Stimulated activated CD8-positive, alpha-beta memory T cell treated with anti-CD3 and anti-CD28 coated beads, Interleukin-15, amount 100 ng/mL, for 24 hours (primary cell): ENCODE data around the gene FBXW11.

ENCODE experiments used
- DNase-seq: peaks from one replicate; pipeline ENCODE4 v3.0.0-alpha.2; 2020; ENCODE audit warnings: low read depth

The FBXW11 gene

DNA sequence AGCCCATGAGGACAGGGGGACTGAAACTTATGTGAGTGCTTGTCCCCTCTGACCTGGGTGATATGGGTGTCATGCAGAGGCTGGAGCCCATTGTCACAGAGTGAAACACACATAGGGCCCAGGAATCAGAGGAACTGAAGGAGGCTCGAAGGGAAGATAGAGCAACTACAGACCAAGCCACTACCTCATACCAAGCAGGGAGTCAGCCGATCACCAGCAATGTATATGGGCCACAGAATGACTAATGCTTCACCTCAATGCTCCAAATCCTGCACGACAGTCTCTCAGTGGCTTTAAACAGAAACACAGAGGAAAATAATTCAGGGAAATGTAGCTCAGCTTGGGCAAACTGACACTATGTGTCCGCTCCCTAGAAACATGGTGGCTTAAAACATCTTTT is 8.9 kb upstream of the FBXW11 start:
- DNase-seq = no peak

DNA sequence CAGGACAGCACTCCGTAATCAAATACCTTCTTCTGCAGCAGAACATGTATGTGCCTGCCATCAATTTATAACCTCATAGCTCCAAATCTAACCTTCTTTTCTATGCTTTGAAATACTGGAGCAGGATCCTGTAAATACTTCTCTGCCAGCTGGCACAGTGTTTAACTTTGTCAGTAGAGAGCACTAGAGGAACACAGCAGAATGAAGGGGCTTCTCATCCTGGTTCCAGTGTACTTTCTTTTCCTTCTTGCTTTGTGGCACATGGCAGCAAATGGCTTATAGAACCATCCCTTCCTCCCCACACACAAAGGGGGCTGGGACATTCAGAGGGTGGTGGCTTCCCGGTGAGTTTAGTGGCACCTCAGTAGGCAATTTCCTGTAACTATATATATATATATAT is 3.8 kb upstream of the FBXW11 start:
- DNase-seq = no peak

DNA sequence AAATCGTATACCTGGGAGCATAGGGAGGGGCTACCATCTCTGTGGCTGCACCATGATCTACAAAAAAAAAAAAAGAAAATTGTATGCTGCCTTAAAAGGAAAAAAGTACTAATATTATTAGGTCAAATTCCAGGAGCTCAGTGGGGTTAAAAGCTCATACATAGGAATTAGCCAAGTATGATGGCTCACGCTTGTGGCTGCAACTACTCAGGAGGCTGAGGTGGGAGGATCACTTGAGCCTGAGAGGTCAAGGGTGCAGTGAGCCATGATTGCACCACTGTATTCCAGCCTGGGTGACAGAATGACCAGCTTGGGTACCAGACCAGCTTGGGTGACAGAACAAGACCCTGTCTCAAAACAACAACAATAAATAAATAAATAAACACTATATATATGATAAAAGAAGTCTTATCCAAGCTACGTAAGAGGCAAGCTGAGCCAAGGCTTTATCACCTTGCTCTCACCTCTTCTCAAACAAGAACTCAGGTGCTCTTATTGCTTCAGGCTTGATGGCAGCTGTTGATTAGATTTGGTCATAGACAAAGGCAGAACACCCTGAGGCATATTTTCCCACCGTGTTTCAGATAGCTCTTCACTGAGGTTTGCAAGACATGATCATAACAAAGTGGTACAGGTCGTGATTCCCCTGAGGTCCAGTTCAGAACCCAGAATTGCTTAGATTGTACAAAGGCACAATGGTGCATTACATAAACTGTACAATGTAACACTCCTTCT is 3.3 kb upstream of the FBXW11 start:
- no peak for DNase-seq

DNA sequence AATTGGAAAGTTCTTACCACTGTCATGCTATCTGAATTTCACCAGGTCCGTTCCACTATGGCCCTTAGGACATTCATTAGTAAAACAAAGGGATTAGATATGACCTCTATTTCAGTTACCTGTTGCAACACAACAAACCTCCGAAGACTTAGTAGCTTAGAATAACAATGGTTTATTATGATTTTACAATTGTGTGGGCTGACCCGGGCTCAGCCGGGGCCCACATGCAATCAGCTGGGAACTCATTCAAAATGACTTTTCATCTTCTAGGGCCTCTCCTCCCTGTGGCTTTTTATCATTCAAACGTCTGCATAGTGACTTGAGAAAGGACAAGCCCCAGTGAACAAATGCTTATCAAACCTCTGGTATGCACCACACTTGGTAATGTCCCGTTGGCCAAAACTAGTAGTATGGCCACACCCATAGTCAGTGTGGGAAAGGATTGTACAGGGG is 2.3 kb upstream of the FBXW11 start:
- no peak for DNase-seq

DNA sequence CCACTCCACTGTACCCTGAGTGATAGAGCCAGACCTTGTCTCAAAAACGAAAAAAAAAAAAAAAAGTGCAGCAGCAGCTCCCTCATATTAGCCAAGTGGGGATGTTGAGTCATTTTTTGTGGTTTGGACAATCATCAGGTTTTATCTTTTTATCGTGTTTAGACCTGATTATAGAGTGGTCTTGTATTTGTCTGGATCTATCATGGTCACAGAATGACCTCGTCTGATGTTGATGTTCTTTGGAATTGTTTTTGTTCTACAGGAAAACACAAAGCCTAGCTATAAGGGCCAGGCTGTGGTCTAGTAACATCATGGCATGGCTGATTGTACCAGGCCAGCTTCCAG is 1.6 kb upstream of the FBXW11 start:
- DNase-seq = no peak

DNA sequence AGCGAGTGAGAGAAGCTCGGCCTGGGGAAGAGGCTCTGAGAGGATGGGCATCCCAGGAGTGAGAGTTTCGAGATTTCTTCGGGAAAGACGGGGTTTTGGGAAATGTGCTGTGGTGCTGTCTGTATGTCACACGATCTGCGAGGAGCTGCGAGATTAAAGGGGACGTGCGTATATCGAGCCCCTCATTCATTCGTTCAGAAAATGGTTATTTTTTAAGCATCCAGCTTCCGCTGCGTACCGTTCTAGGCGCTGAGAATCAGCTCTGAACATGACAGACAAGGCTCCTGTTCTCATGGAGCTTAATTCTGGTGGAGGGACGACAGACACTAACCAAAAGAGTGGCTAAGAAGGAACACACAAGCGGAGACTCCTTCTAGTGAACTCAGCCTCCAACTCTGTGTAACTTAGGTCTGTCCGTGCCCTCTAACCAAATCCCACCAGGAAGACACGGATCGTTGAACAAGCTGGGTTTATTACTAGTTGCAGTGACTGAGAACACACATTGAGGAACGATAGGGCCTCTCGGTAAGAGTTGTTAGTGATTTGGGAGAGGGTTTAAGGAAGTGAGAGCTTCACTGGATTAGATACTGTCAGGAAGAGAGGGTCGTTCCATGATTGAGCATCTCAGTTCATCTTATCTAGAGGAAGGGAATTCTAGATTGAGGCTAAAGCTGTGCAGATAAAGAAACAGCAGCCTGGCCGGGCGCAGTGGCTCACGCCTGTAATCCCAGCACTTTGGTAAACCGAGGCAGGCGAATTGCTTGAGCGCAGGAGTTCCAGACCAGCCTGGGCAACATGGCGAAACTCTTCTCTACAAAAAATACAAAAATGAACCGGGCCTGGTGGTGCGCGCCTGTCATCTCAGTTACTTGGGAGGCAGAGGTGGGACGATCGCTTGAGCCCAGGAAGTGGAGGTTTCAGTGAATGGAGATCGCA is 1.0 kb upstream of the FBXW11 start:
- DNase-seq = no peak

DNA sequence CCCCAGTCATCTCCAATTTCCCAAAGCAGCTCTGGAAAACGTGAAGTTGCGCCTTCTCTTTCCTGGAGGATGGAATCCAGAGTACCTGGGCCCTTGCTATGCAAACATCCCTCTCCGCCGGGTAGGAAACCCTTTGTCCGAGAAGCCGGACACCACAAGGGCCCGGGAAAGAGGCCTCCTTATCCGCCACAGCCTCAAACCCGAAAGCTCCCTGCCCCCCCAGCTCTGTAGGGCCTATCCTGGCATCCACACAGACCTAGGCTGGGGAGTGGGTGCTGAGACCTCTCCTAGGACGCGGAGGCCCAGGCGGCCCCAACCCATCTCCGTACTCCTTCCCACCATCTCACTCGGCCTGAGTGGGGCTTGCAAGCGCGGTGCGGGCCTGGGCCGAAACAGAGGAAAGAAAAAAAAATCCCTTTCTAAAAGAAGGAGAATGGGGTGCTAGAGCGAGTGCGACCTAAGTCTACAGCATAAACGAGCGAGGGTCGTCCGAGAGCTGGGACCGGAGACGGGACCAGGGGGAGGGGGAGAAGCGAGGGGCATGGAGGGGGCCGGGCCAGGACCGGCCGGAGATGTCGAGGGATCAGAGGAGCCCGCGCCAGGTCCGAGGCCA is 624 bp downstream of the FBXW11 start:
- DNase-seq = peak; percentile 2

DNA sequence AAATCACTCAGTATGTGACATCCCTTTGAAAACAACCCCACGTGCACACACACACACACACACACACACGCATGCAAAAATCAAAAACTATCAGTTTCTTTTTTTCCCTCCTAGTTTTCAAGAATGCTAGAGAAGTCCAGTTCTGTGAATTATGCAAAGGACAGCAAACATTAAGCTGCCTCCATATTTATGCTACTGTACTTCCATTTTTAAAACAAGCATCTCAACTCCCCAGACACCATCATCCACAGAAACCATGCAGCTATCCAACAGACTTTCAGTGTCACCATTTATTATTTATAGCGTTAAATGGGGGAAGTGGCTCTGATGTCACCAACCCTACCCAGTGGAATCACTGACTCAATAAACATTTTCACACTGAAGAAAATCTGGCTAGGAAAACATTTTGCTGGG is 1.6 kb downstream of the FBXW11 start:
- no peak for DNase-seq

DNA sequence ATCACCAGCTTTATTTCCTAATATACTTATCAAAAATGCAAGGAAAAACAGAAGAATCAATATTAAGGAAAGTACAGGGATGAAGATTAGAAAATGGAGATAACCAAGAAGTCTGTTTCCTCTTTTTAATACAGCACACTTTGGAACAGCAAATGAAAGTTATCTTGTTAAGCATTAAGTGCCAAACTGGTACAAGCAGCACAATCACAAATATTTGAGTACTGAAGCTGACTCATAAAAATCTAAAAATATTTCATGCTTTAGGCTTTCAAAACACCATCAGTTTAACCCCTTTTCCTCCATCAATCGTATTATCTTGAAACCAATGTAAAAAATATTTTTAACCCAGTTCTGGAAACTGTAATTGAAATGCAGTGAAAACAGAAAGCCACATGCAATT is 2.7 kb downstream of the FBXW11 start:
- no peak for DNase-seq

DNA sequence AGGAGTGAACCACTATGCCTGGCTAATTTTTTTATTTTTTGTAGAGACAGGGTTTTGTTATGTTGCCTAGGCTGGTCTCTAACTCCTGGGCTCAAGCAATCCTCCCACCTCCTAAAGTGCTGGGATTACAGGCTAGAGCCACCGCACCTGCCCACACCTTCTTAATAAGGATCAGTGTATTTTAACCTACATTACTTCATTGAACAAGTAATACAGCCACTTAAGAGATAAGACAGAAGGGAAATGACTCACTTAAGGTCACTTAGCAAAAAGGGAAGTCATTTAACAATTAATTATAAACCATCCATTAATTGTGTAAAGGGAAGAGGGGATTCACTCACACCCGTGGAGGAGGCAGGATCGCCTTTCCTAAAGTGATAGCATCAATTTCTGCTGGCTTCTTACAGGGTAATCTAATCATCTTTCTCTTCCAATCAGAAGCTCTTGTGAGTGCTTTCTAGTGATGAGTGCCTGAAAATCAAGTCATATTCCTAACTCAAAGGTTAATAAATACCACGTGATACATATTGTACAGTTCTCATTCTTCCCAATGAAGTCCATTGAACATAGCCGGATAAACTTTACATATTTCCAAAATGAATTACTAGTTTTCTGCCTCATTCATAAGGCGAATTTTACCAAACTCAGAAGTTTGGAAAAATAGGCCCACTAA is 3.5 kb downstream of the FBXW11 start:
- DNase-seq = no peak

DNA sequence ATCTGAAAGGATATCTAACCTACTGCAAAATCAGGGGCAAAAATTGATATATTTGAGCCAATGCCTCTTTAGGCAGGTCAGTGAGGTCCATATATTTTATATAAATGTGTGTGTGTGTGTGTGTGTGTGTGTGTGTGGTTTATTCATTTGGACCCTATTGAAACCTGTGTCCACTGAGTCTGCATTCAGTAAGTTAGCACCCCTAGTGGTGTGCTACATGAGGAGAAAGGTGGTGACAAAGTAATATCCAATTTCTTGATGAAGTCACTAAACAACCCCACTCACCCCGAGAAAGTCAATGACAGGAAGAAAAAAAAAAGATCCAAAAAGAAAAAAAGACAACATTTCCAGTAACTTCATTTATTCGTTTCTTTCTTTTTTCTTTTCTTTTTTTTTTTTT is 4.1 kb downstream of the FBXW11 start:
- DNase-seq = no peak

DNA sequence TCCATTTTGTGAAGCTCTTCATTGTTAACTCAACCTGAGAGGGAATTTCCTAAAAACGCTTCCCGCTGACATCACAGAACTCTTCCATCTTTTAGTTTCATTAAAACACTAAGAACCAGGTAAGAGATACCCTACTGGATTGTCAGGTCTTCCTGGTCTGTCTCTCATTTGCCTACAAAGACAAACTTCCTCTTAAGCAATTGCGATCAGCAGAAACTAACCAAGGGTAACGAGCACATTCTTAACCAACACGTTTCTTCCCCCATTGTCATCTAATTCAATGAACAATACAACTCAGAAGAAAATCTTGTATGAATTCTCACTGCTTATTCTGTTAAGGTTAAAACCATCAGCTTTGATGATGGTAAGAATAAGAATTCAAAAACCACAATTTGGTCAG is 6.6 kb downstream of the FBXW11 start:
- no peak for DNase-seq

DNA sequence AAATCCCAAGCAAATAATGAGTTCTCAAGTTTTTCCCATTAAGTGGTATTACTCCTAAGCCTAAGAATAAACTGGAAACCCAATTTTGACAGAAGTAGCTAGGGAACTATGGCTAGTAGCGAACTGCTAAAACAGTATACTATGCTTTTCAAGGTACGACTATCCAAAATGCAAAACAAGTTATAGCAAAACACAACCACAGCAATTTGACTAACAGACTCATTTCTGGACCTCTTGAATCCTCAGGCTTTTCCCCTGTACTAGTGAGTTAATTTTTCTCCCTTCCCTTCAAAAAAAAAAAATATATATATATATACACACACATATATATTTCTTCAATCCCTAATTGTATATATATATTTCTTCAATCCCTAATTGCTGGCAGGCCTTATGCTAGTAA is 7.3 kb downstream of the FBXW11 start:
- DNase-seq = no peak

DNA sequence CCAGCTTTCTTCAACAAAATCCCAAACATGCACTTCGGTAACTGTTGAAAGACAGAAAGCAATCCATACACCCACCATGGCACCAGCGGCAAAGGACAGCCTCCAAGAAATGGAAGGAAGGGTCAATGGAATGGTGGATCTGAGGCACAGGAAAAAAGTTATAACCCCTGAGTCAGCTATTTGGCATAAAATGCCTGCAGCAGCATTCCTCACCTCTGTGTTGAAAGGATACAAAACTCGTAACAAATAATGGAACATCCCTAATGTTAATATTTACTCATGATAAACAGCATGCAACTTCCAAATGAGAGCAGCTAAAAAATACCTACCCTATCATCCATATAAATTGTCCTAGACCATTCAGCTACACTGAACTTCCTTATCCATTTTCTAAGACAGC is 9.4 kb downstream of the FBXW11 start:
- no peak for DNase-seq

DNA sequence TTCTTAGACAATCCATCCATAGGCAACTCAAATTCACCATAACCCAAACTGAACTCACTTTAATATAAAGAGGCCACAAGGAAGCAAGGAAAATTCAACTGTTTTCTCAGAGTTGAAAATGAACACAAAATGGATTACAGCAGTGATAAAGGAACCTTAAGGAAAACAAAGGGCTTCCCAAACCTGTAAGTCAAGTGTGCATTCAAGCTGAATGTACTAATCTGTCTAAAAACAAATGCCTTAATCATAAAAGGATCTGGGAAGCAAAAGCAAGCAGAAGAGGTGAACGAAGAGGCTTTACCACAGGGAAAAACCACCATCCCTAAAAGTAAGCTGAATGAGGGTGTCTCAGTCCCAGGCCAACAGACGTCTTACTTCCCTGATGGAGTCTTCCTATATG is 13.6 kb downstream of the FBXW11 start:
- DNase-seq = no peak

DNA sequence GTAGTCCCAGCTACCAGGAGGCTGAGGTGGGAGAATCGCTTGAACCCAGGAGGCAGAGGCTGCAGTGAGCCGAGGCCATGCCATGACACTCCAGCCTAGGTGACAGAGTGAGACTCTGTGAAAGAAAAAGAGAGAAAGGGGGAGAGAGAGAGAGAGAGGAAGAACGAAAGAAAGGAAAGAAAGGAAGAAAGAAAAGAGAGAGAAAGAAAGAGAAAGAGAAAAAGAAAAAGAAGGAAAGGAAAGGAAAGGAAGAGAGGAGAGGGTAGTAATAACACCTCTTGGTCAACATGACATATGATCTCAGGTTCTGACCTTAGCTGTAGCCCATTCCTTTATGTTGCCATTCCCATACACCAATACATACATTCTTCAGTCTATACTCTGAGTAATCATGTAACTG is 14.1 kb downstream of the FBXW11 start:
- no peak for DNase-seq

DNA sequence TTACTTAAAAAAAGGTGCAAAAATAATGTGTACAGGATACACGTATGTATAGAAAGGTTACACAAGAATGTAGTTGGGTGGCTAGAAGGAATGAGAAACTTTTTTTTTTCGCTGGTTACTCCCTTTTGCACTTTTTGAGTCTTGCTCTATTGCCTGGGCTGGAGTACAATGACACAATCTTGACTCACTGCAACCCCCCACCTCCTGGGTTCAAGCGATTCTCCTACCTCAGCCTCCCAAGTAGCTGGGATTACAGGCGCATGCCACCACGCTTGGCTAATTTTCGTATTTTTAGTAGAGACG is 15.8 kb downstream of the FBXW11 start:
- DNase-seq = no peak

DNA sequence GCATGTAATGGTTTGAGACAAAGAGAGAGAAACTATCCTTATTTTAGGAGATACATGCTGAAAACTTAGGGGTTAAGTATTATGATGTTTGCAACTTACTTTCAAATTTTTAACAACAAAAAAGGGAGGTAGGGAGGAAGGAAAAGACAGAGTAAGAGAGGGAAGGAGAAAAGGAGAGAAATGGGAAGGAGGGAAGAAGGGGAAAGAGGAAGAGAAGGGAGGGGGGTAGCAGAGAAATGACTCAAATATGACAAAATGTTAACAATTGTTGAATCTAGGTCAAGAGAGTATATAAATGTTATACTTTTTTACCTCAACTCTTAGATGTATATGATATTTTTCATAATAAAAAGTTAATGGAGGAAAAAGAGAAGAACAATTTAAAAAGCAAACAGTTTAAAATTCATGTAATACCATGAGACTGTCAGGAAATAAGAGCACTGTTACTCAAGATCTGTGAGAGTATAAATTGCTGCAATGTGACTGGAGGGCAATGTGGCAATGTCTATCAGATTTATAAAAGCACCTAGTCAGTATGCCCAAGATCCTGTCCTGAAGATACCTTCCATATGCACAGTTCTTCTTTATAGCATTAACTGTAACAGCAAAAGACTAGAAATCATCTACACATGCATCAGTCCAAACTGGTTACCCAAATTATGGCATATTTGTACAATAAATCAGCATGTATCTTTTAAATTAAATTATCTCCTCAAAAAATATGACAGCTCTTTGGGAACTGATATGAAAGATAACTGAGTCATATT is 16.3 kb downstream of the FBXW11 start:
- DNase-seq = no peak

DNA sequence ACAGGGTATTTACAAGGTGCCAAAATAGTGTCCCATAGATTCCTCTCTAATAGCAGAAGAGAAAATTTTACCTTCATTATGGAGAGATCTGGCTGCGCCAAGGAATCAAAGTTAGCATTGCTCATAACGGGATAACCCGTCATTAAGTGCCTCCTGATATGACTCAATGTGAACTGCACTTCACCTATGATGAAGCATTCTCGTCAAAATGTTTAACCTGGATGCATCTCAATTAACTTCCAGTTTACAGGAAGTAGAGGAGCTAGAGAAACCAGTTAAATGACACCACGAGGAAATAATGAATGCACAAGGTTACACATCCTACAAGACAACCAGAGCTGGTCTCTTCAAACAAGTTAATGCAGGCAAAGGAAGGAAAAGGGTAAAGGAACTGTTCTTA is 17.2 kb downstream of the FBXW11 start:
- no peak for DNase-seq

DNA sequence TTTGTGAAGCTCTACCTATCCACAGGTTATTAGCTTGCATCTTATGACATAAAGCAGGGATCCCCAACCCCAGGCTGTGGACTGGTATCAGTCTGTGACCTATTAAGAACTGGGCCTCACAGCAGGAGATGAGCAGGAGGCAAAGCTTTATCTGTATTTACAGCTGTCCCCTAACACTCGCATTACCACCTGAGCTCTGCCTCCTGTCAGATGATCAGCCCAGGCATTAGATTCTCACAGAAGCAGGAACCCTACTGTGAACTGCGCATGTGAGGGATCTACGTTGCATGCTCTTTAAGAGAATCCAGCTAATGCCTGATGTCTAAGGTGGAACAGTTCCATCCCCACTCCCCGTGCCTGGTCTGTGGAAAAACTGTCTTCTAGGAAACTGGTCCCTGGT is 19.7 kb downstream of the FBXW11 start:
- no peak for DNase-seq

DNA sequence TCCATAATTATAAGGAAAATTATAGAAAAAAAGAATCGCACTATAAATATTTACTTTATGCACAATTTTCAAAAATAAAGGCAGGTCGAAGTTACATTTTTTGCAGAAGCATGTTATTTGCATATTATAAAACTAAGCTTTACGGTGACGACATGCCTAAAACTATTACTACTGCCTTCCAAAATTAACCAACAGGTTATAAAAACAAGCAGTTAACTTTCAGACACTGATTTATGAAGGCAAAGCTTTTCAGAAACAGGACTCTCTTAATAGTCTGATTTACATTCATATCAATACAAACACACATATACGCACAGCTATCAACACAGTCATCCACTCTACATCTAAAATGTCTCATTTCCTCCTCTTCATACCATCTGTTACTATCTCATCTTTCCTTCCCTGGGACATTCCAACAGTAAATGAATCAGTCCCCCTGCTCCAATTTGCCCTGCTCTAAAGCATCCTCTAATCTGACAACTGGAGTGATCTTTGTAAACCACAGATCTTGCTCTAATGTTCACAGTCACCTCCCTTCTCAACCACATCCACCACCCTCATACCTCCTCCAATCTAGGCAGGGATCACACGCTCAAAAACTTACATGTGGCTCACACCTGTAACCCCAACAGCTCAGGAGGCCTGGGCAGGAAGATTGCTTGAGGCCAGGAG is 21.6 kb downstream of the FBXW11 start:
- DNase-seq = no peak
